HG03103 (cell line): Measurements from ENCODE around the gene DUSP22.

ENCODE experiments used
- ATAC-seq: cut with Tn5 transposase; IDR thresholded peaks from one replicate; pipeline ENCODE4 v1.9.1; 2021; ENCODE audit warnings: low read depth; ENCODE audit not compliant: unreplicated experiment

Gene DUSP22

DNA sequence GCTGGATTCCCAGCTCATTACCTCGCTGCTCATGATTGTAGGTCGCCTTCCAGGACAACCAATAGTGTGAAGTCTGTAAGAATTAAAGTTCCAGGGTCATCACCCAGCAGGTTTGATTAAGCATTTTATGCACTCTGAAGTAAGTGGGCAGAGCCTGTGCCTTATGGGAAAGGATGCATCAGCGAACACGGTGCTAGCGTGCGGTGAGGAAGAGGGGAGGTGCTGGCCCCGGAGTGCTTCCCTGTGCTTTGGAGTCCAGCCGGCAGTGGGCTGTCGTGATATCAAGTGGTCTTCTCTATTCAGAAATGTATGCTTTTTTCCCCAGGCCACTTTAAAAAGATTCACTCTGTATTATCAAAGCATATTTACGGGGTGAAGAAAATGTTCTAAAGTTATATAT lies 16.0 kb downstream of the DUSP22 start:
- no peak for ATAC-seq

DNA sequence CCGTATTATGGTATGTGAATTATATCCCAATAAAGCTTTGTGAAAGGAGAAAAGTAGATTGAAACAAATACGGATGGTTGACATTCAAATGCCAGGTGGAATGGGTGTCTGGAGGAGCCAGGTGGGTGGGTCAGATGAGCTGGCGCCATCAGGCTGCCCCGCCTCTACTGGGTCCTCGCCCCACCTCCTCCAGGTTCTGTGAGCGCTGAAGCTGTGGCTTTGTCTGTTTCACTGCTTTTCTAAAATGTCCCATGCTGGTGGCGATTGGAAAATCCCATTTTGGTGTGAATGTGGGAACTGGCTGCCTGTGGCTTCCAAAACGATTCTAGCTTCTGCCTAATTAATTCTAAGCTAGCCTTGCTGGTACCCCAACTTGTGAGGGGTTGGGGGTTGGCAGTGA lies 16.5 kb downstream of the DUSP22 start:
- no peak for ATAC-seq

DNA sequence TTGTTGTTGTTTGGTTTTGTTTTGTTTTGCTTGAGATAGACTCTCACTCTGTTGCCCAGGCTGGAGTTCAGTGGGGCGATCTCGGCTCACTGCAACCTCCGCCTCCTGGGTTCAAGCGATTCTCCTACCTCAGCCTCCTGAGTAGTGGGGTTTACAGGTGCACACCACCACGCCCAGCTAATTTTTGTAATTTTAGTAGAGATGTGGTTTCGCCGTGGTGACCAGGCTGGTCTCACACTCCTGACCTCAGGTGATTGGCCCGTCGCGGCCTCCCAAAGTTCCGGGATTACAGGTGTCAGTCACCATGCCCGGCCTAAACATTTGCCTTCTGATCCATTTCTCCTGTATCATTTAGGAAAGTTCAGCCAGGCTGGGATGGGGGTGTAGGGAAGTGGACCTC lies 17.7 kb downstream of the DUSP22 start:
- no peak for ATAC-seq

DNA sequence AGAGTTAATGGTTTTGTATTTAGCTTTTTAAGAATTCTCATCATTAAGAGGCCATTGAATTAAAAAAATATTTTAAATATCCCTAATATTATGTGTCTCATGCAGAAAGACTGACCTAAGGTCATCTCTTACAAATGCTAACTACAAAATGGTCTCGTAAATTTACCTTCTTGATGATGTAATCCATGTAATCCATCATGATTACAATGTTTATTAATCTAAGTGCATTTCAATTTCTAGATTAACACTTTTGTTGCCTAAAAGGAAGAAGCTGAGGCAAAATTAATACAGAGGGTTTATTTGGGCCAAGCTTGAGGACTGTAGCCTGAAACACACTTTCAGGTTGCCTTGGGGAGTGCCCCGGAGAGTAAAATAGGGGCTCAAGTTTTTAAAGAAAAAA lies 18.4 kb downstream of the DUSP22 start:
- ATAC-seq = no peak

DNA sequence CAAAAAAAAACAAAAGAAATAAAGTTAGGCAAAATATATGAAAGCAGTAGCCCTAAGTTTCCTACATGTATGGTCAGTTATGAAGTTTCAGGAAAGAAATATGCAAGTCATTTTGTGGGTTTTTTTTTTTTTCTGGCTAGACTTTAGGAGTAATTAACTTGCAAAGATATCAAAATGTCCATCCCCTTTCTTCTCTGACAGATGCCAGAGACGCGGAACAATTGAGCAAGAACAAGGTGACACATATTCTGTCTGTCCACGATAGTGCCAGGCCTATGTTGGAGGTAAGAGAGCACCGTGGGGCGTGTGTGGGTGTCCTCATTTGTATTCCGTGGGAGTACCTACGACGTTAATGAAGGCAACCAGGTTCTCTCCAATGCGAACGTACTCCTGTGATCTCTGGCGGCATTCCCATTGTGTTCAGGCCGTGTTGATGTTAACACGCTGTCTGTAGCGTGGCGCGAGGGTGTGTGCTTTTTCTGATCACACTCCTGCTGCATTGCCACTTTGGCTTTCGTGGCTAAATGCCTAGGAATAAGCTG lies 19.5 kb downstream of the DUSP22 start:
- no peak for ATAC-seq

DNA sequence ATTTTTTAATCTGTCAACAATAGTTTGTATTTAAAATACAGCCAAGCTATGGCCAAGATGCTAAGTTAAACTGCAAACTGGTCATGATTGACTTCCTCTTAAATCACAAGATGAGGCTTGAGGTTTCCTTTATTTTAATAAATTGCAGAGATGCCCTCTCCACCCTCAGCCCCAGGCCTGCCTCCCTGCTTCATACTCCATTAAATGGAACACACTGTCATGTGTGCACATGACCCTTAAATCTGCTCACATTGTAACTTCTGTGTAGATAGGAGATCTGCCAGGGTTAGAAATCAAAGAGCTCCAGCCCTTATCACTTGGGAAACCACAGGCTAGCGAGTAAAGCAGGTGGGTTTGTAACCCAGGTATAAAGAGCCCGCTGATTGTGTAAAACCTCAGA lies 20.8 kb downstream of the DUSP22 start:
- ATAC-seq = no peak

DNA sequence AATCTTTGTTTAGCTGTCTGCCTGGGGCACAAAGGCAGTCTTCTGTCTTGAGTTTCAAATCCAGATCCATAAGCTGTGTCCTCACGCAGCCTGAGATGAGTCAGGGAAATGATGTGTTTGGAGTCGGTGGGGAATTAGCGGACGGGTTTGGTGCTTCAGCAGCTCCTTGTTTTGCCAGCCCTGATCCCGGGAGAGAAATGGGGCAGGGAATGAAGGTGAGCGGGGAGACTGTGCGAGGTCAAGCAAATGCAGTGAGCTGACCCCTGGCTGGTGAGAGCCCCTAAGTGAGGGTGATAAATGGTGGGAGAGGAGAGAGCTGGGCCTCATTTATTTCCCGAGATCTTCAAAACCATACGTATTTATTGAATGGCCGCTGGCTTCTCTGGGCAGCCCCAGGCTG lies 21.6 kb downstream of the DUSP22 start:
- ATAC-seq = no peak

DNA sequence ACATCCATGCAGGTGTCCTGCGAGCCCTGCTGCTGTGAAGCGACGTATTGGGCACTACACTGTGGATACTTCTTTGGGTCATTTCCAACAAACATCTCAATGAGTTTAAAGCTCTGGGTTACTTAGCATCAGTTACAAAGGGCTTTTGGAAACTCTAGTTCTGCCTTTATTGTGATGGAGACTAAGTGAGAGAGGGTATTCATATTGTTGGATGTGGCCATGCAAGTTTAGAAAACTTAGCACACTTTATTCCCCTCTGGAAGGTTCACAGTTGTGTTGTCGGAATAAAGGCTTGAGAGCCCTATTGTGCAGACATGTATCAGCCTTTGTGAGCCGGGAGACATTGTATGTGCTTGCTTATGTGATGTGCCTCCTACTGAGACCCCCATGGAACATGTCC lies 22.1 kb downstream of the DUSP22 start:
- no peak for ATAC-seq

DNA sequence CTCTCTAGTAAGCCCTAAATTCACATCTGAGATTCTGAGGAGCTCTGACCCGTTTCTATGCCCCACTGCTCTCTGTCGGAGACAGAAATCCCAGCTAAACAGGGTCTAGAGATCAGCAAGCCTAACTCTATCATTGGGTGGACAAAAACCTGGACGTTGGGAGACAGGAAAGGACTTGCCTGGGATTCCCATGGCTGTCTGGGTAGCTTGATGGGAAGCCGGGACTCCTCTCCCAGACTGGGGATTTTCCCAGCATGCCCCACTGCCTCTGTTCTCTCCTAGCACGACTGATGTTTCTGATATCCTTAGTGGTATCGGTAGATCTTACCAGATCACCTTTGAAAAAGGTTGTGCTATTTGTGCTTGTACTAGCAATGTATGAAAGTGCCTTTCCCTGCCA lies 22.9 kb downstream of the DUSP22 start:
- ATAC-seq = no peak

DNA sequence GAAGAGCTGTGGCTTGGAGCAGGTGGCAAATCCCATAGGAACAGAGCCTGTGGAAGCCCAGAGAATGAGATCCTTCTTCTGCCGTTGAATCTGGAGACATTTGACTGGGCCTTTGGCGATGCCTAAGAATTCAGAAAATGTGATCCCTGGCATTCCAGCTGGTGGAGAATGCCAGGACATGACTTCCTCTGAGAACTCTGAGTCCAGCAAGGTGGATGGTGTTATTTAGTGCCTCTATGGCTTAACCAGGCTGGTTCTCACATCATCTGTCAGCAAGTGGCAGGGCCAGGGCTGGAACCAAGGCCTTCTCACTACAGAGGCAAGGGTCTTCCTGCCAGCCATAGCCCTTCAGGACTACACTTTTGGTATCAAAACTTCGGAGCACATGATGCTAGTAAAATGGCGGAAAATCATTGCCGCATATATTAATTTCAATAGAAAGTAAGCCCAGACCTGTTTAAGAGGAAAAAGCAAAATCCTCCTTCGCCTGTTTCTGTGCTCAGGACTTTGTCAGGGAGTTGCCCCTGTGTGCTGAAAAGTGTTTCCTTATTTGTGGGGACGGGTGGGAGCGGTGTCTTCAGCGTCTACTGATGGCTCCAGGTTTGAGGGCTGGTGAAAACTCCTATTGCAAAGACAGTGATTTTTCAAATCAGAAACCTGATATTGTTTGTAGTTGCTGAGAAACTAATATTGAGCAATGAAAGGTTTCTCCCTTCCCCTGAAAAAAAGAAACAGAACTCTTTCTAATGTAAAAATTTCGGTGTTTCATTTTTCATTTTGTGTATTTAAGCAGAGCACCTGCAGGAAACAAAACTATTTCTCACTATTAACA lies 23.9 kb downstream of the DUSP22 start:
- no peak for ATAC-seq

DNA sequence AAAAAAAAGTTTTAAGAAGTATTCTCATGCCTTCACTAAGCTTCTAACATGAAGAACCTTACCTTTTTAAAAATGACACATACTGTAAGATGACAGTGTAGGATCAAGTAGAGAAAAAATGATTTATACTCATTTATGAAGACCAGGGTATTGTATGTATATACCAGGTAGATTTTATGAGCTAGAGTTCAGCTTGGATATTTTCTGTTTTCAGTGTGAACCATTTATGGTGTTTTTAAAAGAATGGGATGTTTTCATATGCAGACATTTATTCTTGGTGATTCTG lies 24.4 kb downstream of the DUSP22 start:
- ATAC-seq = no peak

DNA sequence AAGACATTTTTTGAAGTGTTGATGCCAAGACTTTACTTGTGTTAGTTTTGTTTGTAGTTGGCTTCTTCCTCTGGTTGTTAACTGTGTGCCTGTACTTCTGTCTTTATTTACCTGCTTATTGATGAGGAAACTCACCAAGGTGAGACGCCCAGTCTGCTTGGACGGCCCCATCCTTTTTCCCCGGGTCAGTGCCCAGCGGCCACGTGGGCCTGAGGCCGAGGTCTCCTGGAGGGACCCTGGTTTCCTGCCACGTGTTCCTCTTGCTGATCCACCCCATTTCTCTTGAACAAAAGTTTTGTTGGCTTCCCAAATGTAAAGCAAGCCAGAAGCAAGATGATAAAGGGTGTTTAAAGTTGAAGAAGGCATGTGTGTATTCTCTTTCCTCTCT lies 24.8 kb downstream of the DUSP22 start:
- ATAC-seq = no peak

DNA sequence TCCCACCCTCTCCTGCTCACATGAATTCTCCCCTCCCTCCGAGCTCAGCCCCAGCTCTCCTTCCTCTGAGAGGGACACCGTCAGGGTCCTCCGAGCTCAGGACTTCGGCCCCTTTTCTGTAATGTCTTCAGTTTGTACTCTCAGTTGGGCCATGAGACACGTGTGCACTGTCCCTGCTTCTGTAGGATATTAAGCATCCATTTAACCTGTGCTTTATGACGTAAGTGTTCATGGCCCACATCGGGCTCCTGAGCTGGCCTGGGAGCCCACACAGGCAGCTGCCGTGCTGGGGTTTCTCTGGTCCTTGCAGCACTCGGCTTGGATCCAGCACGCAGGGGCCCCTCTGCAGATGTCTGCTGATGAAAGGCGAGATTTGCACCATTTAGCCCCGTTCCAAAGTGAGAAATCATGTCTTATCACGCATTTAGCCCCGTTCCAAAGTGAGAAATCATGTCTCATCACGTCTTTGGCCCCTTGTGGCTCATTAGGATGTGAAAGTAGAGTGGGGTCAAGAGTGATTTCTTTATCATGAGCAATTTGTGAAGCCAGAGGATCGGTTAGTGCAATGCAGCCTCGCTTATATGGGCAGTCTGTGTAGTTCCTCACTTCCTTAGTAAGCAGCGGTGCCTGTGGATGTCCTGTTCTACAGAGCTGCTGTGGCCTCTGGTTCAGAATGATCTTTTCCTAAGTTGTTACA lies 25.3 kb downstream of the DUSP22 start:
- ATAC-seq = no peak

DNA sequence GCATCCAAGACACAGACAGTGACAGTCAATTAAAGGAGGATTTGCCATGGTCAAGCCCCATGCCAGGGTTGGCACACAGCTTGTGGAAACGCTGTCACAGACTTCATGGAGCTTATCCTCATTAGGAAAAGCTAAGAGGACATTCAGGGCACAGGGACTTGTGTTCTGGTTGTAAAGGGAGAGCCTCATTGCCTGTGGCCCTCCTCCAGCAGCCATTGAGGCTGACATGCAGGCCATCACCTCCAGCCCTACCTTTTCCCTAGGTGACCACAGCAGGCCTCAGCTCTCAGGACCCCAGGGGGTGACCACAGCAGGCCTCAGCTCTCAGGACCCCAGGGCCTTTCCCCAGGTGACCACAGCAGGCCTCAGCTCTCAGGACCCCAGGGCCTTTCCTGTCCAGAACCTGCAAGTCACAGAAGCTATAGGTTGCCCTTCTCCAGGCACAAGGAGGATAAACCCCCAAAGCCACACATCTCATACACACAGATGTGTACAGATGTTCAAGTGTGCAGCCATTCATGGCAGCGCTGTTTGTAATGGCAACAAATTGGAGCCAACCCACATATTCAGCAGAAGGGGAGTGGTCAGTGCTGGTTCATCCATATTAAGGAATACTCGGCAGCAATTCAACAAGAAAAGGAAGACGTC lies 26.1 kb downstream of the DUSP22 start:
- ATAC-seq = no peak

DNA sequence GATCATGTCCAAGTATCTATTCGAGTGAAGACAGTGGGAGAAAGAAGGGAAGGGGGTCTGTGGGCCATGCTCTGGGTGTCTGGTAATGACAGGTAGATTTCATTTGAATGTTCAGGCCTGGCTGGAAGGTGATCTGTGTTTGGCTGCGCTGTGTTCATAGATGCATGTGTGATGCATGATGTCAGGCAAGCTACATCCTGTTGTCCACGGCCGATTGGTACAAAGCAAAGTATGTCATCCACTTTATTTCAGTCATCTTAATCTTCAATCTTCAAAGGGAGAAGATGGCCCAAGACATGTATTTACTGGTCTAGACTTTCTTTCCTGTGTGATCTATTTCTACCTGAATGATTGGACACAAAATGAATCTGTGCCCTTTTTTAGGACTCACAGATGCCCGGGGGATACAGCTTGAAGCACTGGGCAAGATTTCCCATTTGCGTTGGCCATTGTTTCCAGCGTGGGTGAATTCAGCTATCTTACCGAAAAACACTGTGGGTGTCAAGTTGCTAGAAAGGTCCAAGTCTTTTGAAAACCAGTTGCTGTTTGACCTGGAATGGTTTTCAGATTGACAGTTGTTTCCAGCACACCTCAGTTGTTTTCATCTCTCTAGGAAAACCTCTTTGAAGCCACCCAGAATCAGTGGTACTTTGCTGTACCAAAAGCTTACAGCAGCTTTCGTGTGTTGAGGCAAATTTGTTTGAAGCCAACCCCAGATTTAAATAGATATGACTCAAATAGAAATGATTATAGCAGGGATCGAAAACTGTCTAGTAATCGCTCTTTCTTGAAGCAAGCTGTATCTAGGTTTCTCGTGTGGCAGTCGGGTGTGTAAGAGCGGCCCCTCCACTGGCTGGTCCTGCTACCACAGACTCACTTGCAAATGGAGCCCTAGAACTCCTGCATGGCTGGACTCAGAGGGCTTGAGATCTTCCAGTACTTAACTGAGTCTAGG lies 27.2 kb downstream of the DUSP22 start:
- ATAC-seq = peak; percentile 47

DNA sequence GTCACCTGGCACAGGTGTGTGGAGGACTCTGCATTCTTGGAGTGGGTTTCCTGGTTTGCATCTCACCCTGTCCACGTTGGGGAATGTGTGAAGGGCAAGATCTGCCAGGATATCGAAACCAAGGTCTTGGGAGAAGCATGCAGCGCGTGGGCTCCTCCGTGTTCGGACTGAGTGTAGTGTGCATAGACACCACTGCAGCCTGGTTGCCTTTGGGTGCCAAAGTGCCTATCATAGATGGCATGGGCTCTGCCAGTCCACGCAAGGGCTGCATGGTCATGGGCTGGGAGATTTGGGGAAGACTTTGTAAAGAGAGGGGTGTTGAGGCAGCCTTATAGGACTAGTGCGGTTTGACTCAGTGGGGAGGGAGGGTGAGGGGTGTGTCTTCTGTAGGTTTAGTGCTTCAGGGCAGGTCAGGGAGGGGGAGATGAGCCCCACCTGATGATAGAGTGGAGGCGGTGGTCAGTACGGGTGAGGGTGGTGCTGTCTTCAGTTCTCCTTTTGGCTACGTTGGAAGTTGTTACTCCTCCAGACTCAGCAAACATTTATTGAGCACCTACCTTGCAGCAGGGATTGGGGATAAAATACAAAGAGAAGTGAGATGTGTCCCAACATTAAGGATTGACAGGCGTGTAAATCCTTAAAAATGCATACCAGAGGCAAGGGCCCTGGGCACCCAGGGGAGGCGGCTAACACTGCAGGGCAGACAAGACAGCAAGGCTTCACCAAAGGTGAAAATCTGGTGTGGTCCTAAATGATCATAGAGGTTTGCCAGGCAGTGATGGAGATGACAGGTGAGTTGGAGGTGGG lies 28.3 kb downstream of the DUSP22 start:
- no peak for ATAC-seq

DNA sequence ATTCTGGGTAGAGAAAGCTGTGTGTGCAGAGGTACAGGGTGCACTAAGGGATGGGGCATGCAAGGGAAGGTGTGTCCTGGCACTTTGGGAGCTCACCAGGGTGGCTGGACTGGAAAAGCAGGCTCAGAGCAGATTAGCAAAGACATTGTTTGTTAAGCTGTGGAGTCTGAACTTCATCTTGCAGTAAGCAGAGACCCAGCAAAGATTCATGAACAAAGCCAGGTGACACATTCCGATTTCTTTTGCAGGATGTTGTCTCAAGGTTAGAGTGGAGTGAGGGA lies 28.8 kb downstream of the DUSP22 start:
- ATAC-seq = no peak

DNA sequence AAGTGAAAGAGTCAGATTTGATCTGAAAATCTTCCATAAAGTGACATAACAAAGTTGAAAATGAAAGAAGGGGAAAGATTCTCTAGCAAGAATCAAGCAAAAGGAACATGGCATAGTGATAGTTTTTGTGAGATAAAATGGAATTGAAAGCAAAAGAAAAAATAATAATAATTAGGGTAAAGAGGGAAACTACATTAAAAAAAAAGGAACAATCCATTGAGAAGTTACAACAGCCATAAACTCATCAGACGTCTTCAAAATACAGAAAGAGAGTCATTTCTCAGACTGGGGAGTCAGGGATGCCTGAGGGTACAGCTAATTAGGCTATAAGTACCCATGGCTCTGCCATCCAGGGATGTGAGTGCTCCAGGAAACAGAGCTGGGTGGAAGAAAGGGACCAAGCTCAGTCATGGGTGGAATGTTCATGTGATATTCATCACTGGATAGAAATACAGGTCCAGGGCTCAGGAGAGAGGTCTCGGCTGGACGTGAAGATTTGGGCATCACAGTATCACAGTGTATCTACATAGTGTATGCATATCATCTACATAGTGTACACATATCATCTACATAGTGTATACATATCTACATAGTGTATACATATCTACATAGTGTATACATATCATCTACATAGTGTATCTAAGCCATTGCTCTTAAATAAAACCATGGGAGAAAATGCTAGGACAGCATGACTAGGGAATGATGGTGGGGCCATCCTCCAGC lies 29.4 kb downstream of the DUSP22 start:
- ATAC-seq = no peak

DNA sequence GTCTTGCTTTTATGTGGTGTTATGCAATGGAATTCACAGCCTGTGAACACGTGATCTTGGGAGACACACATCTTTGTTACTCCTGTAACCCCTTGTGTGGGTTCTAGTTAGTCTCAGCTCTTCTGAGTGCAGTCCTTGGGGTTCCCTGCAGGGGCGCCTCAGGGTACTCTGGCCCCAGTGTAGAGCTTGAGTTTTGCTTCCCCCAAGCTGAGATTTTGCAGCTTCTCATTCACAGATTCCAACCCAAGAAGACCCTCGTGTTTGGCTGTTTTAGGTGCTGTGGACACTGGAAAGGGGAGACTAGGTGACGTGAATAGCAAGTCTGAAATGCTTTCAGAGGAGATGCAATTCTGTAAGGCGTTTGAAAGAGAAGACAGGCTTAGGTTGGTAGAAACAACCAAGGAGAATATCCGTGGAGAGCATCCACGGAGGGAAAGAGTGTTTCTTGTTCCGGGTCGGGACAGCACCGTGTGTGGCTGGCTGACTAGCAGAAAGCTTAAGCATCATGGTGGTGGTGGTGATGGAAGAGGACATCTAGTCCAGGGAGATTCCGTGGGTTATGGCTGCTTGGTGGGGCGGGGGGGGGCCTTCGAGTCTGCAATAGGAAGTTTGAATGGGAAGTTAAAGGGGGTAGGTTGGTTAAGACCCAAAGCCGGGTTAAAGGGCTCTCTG lies 30.1 kb downstream of the DUSP22 start:
- ATAC-seq = no peak
